Mesendoderm (in vitro differentiated cells): ENCODE results near the gene MYH13. TPM values are rescaled to one million over a fixed set of nuclear protein-coding genes. Genes with fewer than 3 reads are reported as not detected.
A peak's percentile ranks its signal among the peaks of the same experiment; 100 is the strongest.

Source experiments
- DNase-seq: peaks from one replicate; pipeline ENCODE4 v3.0.0; 2013
- H2AK5ac ChIP-seq: 2 replicates; pipeline ENCODE4 v1.6.1; 2013; ENCODE audit warnings: low read length, inconsistent platforms
- H2BK120ac ChIP-seq: 2 replicates; pipeline ENCODE4 v1.6.1; 2013; ENCODE audit warnings: low read depth, mild to moderate bottlenecking, low read length, moderate library complexity, mixed read lengths
- H2BK15ac ChIP-seq: replicated peaks from 2 replicates; pipeline ENCODE4 v1.6.1; 2013; ENCODE audit warnings: low read depth, mild to moderate bottlenecking, moderate library complexity
- H2BK5ac ChIP-seq: 2 replicates; pipeline ENCODE4 v1.6.1; 2013; ENCODE audit warnings: low read length, inconsistent platforms
- H3K18ac ChIP-seq: 2 replicates; pipeline ENCODE4 v1.6.1; 2013; ENCODE audit warnings: mild to moderate bottlenecking, low read length, mixed read lengths
- H3K23ac ChIP-seq: one replicate; pipeline ENCODE4 v1.6.1; 2013; ENCODE audit warnings: low read length
- H3K27ac ChIP-seq: 2 replicates; pipeline ENCODE4 v1.5.1; 2013; ENCODE audit warnings: low read depth, mild to moderate bottlenecking, inconsistent platforms, low read length, moderate library complexity
- H3K27me3 ChIP-seq: 2 replicates; pipeline ENCODE4 v1.6.1; 2013; ENCODE audit warnings: low read length, control low read depth, mild to moderate bottlenecking, inconsistent platforms; ENCODE audit not compliant: insufficient read depth, poor library complexity
- H3K36me3 ChIP-seq: 2 replicates; pipeline ENCODE4 v1.6.1; 2013; ENCODE audit warnings: low read length, inconsistent platforms; ENCODE audit not compliant: control insufficient read depth, insufficient read depth
- H3K4ac ChIP-seq: one replicate; pipeline ENCODE4 v1.6.1; 2013; ENCODE audit warnings: low read depth, mild to moderate bottlenecking, low read length, moderate library complexity
- H3K4me1 ChIP-seq: 2 replicates; pipeline ENCODE4 v1.6.1; 2013; ENCODE audit warnings: low read depth, low read length, inconsistent platforms; ENCODE audit not compliant: control insufficient read depth
- H3K4me2 ChIP-seq: 2 replicates; pipeline ENCODE4 v1.6.1; 2013; ENCODE audit warnings: low read length
- H3K4me3 ChIP-seq: 2 replicates; pipeline ENCODE4 v1.5.1; 2013; ENCODE audit warnings: mild to moderate bottlenecking, low read length
- H3K56ac ChIP-seq: one replicate; pipeline ENCODE4 v1.6.1; 2013; ENCODE audit warnings: low read length
- H3K79me1 ChIP-seq: 2 replicates; pipeline ENCODE4 v1.6.1; 2013; ENCODE audit warnings: low read length, inconsistent platforms
- H3K79me2 ChIP-seq: 2 replicates; pipeline ENCODE4 v1.6.1; 2013; ENCODE audit warnings: mild to moderate bottlenecking, low read length; ENCODE audit not compliant: control insufficient read depth, insufficient read depth
- H3K9ac ChIP-seq: 2 replicates; pipeline ENCODE4 v1.6.1; 2013; ENCODE audit warnings: low read length, inconsistent platforms
- H4K5ac ChIP-seq: one replicate; pipeline ENCODE4 v1.6.1; 2013; ENCODE audit warnings: low read length
- H4K8ac ChIP-seq: one replicate; pipeline ENCODE4 v1.6.1; 2013; ENCODE audit warnings: low read depth, mild to moderate bottlenecking, control low read depth, low read length, moderate library complexity
- WGBS: extraction: QIAGEN DNeasy Blood & Tissue Kit; methylation state at CpG from one replicate; pipeline ENCODE4 v1.1.7; 2013; ENCODE audit warnings: low lambda C conversion rate, missing lambda C conversion rate; ENCODE audit not compliant: insufficient coverage; ENCODE audit errors: extremely low coverage; 5-methylcytosine and 5-hydroxymethylcytosine counted together
- polyA plus RNA-seq, 2 experiments: library from polyadenylated mRNA; stranded (reverse); fragments of 200-250 nt; gene quantifications; one replicate each; pipeline ENCODE4 v1.2.3, GENCODE V29; 2013

The MYH13 gene
- polyA plus RNA-seq (2013, experiment 1 of 2) = not detected
- polyA plus RNA-seq (2013, experiment 2 of 2) = not detected

GRCh38 chr17:10372906-10373305 lies at the start of gene MYH13:
TSS of gene MYH13 (minus strand) at chr17:10373006. CDS start at chr17:10364530, 8,476 bp downstream.
- Histone ChIP-seq H3K36me3 (peaks cover 1% of the 10 kb centered on the region), H2BK120ac (no peak within 1 kb of the TSS), H3K79me2 (no peaks in the 10 kb centered on the region), H3K23ac (no peak within 1 kb of the TSS), H3K4ac (no peak within 1 kb of the TSS), H4K8ac (no peak within 1 kb of the TSS), H3K9ac (no peak within 1 kb of the TSS), H3K4me2 (no peak within 1 kb of the TSS), H3K56ac (no peak within 1 kb of the TSS), H3K4me3 (no peak within 1 kb of the TSS), H3K4me1 (no peaks in the 10 kb centered on the region), H4K5ac (no peak within 1 kb of the TSS), H3K79me1 (no peaks in the 10 kb centered on the region), H2BK5ac (no peak within 1 kb of the TSS), H3K18ac (no peak within 1 kb of the TSS), H3K27ac (no peak within 1 kb of the TSS), H3K27me3 (no peaks in the 10 kb centered on the region), H2BK15ac (no peak within 1 kb of the TSS), H2AK5ac (no peak within 1 kb of the TSS)
- WGBS = no CpG with 5 or more reads among the region's 5 CpGs
- no peak for DNase-seq

DNA sequence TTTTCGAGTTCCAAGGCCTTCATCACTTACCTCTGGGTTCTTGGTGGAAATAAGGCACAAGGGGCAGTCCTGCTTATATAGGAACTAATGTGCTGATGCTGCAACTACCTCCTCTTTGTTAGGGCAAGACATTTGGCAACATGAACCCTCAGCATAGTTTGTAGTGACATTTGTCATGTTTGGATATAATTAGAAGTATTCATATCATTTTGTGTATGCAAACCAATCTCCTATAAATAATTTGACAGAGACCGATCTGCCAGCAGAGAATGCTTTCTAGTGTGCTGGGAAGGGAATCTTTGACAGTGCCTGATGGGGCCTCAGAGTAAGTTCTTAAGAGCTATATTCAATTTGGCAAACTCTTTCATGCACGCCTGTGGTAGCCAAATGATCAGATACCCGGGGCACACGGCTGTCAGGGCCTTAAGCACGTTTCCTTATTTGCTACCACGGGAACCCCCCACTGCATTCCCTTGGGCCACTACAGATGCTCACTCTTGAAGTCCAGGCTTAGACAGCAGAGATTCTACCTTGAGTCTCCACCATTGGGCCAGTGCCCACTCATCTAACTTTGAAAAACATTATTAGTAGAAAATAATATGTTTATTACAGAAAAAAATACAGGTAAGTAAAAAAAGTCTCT lies 49.2 kb upstream of the MYH13 start, which contains the start of gene MYH8:
MYH8 (minus strand) TSS at position 51 of the 643 bp plus-strand sequence. CDS start 1,723 bp downstream, outside the sequence.
- H3K36me3 ChIP-seq = no peaks in the 10 kb centered on the region
- no peak within 1 kb of the TSS for H3K4me2 ChIP-seq
- no peak within 1 kb of the TSS for H3K18ac ChIP-seq
- no peak within 1 kb of the TSS for H2BK15ac ChIP-seq
- H2AK5ac ChIP-seq = no peak within 1 kb of the TSS
- H2BK5ac ChIP-seq = no peak within 1 kb of the TSS
- WGBS = no CpG with 5 or more reads among the region's 7 CpGs
- no peak within 1 kb of the TSS for H3K4me3 ChIP-seq
- H3K27ac ChIP-seq = no peak within 1 kb of the TSS
- H2BK120ac ChIP-seq = no peak within 1 kb of the TSS
- H3K56ac ChIP-seq = no peak within 1 kb of the TSS
- H3K9ac ChIP-seq = no peak within 1 kb of the TSS
- H3K79me1 ChIP-seq = no peaks in the 10 kb centered on the region
- no peak for DNase-seq
- H4K8ac ChIP-seq = no peak within 1 kb of the TSS
- H3K4me1 ChIP-seq = no peaks in the 10 kb centered on the region
- no peaks in the 10 kb centered on the region for H3K79me2 ChIP-seq
- H3K23ac ChIP-seq = no peak within 1 kb of the TSS
- no peaks in the 10 kb centered on the region for H3K27me3 ChIP-seq
- H3K4ac ChIP-seq = no peak within 1 kb of the TSS
- no peak within 1 kb of the TSS for H4K5ac ChIP-seq

GRCh38 chr17:10421211-10421610 lies 48.4 kb upstream of the MYH13 start:
- Histone ChIP-seq H3K4me3 (no peak overlapping the region), H3K79me2 (no peaks in the 10 kb centered on the region), H4K5ac (no peak overlapping the region), H3K4me1 (no peaks in the 10 kb centered on the region), H3K56ac (no peak overlapping the region), H4K8ac (no peak overlapping the region), H3K79me1 (no peaks in the 10 kb centered on the region), H2BK120ac (no peak overlapping the region), H3K27ac (no peak overlapping the region), H3K27me3 (no peaks in the 10 kb centered on the region), H2AK5ac (no peak overlapping the region), H3K23ac (no peak overlapping the region), H3K18ac (no peak overlapping the region), H3K4me2 (no peak overlapping the region), H2BK5ac (no peak overlapping the region), H3K36me3 (no peaks in the 10 kb centered on the region), H3K4ac (no peak overlapping the region), H3K9ac (no peak overlapping the region), H2BK15ac (no peak overlapping the region)
- DNase-seq = no peak
- no CpG with 5 or more reads among the region's 2 CpGs for WGBS

DNA sequence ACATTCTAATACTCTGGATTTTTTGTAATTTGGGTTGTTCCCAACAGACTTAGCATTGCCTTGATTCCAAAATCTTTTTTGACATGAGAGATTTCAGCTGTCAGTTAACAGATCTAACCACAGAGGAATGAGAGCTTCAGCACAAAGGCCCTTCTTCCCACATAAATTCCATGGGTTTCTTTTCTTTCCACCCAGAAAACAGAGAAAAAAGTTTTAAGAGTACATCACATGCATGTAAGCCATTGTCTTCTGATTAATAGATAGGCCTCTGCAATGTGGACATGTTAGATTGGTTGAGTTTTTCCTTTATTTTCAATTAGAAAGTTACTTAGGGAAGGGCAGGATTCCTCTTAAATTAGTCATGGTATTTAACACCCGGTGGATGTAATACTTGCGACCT lies 48.0 kb upstream of the MYH13 start:
- H3K27me3 ChIP-seq = no peaks in the 10 kb centered on the region
- no peak overlapping the region for H3K23ac ChIP-seq
- H4K5ac ChIP-seq = no peak overlapping the region
- no peak overlapping the region for H2BK5ac ChIP-seq
- WGBS = no CpG with 5 or more reads among the region's 2 CpGs
- no peak overlapping the region for H3K56ac ChIP-seq
- no peaks in the 10 kb centered on the region for H3K79me1 ChIP-seq
- no peak overlapping the region for H3K4me2 ChIP-seq
- H3K4me1 ChIP-seq = no peaks in the 10 kb centered on the region
- H2BK120ac ChIP-seq = no peak overlapping the region
- no peak overlapping the region for H2BK15ac ChIP-seq
- no peak overlapping the region for H4K8ac ChIP-seq
- no peaks in the 10 kb centered on the region for H3K36me3 ChIP-seq
- no peaks in the 10 kb centered on the region for H3K79me2 ChIP-seq
- H3K4me3 ChIP-seq = no peak overlapping the region
- H3K9ac ChIP-seq = no peak overlapping the region
- no peak overlapping the region for H3K18ac ChIP-seq
- no peak overlapping the region for H2AK5ac ChIP-seq
- no peak overlapping the region for H3K4ac ChIP-seq
- no peak overlapping the region for H3K27ac ChIP-seq
- DNase-seq = no peak

- H3K36me3 ChIP-seq = no peaks in the 10 kb centered on the region
- no peaks in the 10 kb centered on the region for H3K79me2 ChIP-seq
- H2BK120ac ChIP-seq = no peak overlapping the region
- H3K4me1 ChIP-seq = no peaks in the 10 kb centered on the region
- H3K4me2 ChIP-seq = no peak overlapping the region
- H4K5ac ChIP-seq = no peak overlapping the region
- H3K4ac ChIP-seq = no peak overlapping the region
- H3K4me3 ChIP-seq = no peak overlapping the region
- H4K8ac ChIP-seq = no peak overlapping the region
- no peak overlapping the region for H3K27ac ChIP-seq
- H3K27me3 ChIP-seq = no peaks in the 10 kb centered on the region
- no peak overlapping the region for H2BK15ac ChIP-seq
- H3K56ac ChIP-seq = no peak overlapping the region
- H3K9ac ChIP-seq = no peak overlapping the region
- no peak overlapping the region for H3K23ac ChIP-seq
- H2BK5ac ChIP-seq = no peak overlapping the region
- no peaks in the 10 kb centered on the region for H3K79me1 ChIP-seq
- H2AK5ac ChIP-seq = no peak overlapping the region
- WGBS = no CpG with 5 or more reads among the region's 3 CpGs
- DNase-seq = no peak
- H3K18ac ChIP-seq = no peak overlapping the region
These were observed 44.6 kb upstream of the MYH13 start for GRCh38 chr17:10417431-10417830.

DNA sequence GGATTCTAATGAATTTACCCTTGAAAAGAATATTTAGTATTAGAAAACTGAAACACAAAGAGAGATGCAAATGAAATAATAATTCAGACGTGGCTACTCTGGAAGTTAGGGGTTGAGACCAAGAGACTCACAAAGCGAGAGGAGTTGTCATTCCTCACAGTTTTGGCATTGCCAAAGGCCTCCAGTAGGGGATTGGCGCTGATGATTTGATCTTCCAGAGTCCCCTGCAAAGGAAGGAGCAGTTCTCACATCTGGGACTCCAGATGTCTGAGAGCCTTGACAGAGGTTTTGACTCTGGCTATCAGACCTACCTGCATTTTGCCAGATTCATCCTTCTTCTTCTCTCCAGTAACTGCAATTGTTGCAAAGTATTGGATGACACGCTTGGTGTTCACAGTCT lies 42.4 kb upstream of the MYH13 start:
- no peak overlapping the region for H4K8ac ChIP-seq
- no peak overlapping the region for H3K18ac ChIP-seq
- H3K27me3 ChIP-seq = no peaks in the 10 kb centered on the region
- peak; percentile 18 for DNase-seq
- no peaks in the 10 kb centered on the region for H3K36me3 ChIP-seq
- H3K56ac ChIP-seq = no peak overlapping the region
- H2BK120ac ChIP-seq = no peak overlapping the region
- no peak overlapping the region for H2BK5ac ChIP-seq
- no peak overlapping the region for H4K5ac ChIP-seq
- no peaks in the 10 kb centered on the region for H3K79me1 ChIP-seq
- H2BK15ac ChIP-seq = no peak overlapping the region
- no peak overlapping the region for H3K27ac ChIP-seq
- H3K4me2 ChIP-seq = no peak overlapping the region
- H3K9ac ChIP-seq = no peak overlapping the region
- no peaks in the 10 kb centered on the region for H3K79me2 ChIP-seq
- H3K4me3 ChIP-seq = no peak overlapping the region
- H2AK5ac ChIP-seq = no peak overlapping the region
- H3K4ac ChIP-seq = peak overlapping the region; percentile 43
- no peaks in the 10 kb centered on the region for H3K4me1 ChIP-seq
- no CpG with 5 or more reads among the region's 4 CpGs for WGBS
- H3K23ac ChIP-seq = no peak overlapping the region
